GM23248 (cell line): Measurements from ENCODE around the gene LIN37.

Experiments used
- EZH2 ChIP-seq: fragments of 200-600 bp; sonication (generic); IDR thresholded peaks from 2 replicates; pipeline ENCODE4 v1.6.1; 2018; ENCODE audit warnings: antibody characterized with exemption, mild to moderate bottlenecking; ENCODE audit not compliant: insufficient read depth, poor library complexity, severe bottlenecking
- EZH2phosphoT487 ChIP-seq: fragments of 200-600 bp; sonication (generic); IDR thresholded peaks from 2 replicates; pipeline ENCODE4 v1.6.1; 2018; ENCODE audit warnings: antibody characterized with exemption, moderate library complexity, mild to moderate bottlenecking, low read depth; ENCODE audit not compliant: insufficient read depth

DNA sequence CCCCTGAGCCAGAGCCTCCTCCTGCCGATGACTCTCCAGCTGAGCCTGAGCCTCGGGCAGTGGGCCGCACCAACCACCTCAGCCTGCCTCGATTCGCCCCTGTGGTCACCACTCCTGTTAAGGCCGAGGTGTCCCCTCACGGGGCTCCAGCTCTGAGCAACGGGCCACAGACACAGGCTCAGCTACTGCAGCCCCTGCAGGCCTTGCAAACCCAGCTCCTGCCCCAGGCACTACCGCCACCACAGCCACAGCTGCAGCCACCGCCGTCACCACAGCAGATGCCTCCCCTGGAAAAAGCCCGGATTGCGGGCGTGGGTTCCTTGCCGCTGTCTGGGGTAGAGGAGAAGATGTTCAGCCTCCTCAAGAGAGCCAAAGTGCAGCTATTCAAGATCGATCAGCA, 27.0 kb upstream of the LIN37 start:
- TF ChIP-seq EZH2 (no peak), EZH2phosphoT487 (no peak)
